Measurements from ENCODE around the gene SUGP2. TPM values are rescaled to one million over a fixed set of nuclear protein-coding genes. Genes with fewer than 3 reads are reported as not detected.

The SUGP2 gene
- total and polyA plus RNA-seq, 9 of the 15 experiments (the other 6 are each of a cell fraction or from before 2014, with no cell fraction given), result 13.1 to 101 (median 63.1) TPM

GRCh38 chr19:19063183-19064097 is 30.1 kb upstream of the SUGP2 start, which contains the start of gene SLC25A42 (continued):
- TF ChIP-seq, protein P1, sequence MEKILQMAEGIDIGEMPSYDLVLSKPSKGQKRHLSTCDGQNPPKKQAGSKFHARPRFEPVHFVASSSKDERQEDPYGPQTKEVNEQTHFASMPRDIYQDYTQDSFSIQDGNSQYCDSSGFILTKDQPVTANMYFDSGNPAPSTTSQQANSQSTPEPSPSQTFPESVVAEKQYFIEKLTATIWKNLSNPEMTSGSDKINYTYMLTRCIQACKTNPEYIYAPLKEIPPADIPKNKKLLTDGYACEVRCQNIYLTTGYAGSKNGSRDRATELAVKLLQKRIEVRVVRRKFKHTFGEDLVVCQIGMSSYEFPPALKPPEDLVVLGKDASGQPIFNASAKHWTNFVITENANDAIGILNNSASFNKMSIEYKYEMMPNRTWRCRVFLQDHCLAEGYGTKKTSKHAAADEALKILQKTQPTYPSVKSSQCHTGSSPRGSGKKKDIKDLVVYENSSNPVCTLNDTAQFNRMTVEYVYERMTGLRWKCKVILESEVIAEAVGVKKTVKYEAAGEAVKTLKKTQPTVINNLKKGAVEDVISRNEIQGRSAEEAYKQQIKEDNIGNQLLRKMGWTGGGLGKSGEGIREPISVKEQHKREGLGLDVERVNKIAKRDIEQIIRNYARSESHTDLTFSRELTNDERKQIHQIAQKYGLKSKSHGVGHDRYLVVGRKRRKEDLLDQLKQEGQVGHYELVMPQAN (IDR thresholded peaks at IDR 0.05; ENCODE audit: borderline replicate concordance), result peak; percentile 39; the same call in 1 of the 2 replicates
- no peak for TF ChIP-seq ZNF23 (CRISPR knock-in tag; IDR thresholded peaks at IDR 0.05)
- TF ChIP-seq HNRNPH1 (optimal IDR thresholded peaks at IDR 0.05; ENCODE audit: low read depth, low read length), result no peak
- TF ChIP-seq SMARCB1 (IDR thresholded peaks at IDR 0.05; ENCODE audit: insufficient read length, low read depth), result no peak
- TF ChIP-seq TFAP4 (CRISPR knock-in tag; IDR thresholded peaks at IDR 0.05; ENCODE audit: borderline replicate concordance), result no peak; the same call in 1 of the 2 replicates
- no peak for TF ChIP-seq CREBBP (IDR thresholded peaks at IDR 0.05; ENCODE audit: low read depth, low read length)
- peak; percentile 49; the same call in 1 of the 2 replicates for TF ChIP-seq PML (IDR thresholded peaks at IDR 0.05; ENCODE audit: low read length)
- TF ChIP-seq TCF7L2 (IDR thresholded peaks at IDR 0.05; ENCODE audit: low read depth, low read length), result no peak
- no peak for TF ChIP-seq ID3 (CRISPR knock-in tag; IDR thresholded peaks at IDR 0.05)
- TF ChIP-seq ID3 (tag; IDR thresholded peaks at IDR 0.05), result no peak
- TF ChIP-seq EZH2 (IDR thresholded peaks at IDR 0.05; ENCODE audit: borderline replicate concordance, low read depth, low read length), result no peak
- no peak for TF ChIP-seq ZNF384 (IDR thresholded peaks at IDR 0.05; ENCODE audit: low read depth, low read length)
- TF ChIP-seq DDX20 (tag; IDR thresholded peaks at IDR 0.05; ENCODE audit: low read depth), result no peak
- no peak for TF ChIP-seq MEF2D (tag; conservative IDR thresholded peaks at IDR 0.05; ENCODE audit: low read depth)
- no peak for TF ChIP-seq MED1 (CRISPR knock-in tag; IDR thresholded peaks at IDR 0.05; ENCODE audit: borderline replicate concordance)
- no peak for TF ChIP-seq BRF1 (IDR thresholded peaks at IDR 0.05; ENCODE audit: borderline replicate concordance, extremely low read depth, insufficient read length)
- no peak for TF ChIP-seq KLF6 (CRISPR knock-in tag; IDR thresholded peaks at IDR 0.05; ENCODE audit: borderline replicate concordance)
- no peak for TF ChIP-seq HCFC1 (IDR thresholded peaks at IDR 0.05; ENCODE audit: low read depth, low read length)
- no peak for TF ChIP-seq USF2 (CRISPR knock-in tag; IDR thresholded peaks at IDR 0.05)
- TF ChIP-seq SMARCE1 (IDR thresholded peaks at IDR 0.05), result no peak
- no peak for TF ChIP-seq THRA (IDR thresholded peaks at IDR 0.05)

All from K562 (cell line).